GM19395 (cell line): ENCODE measurements around the gene LMLN.
"Not testable (repeated sequence)": the region's sequence is repeated elsewhere in the genome, so short reads cannot be mapped to it uniquely, and the experiment has no call there.

Experiments used
- ATAC-seq: cut with Tn5 transposase; IDR thresholded peaks from one replicate; pipeline ENCODE4 v1.9.1; 2021; ENCODE audit warnings: mild to moderate bottlenecking, moderate library complexity; ENCODE audit not compliant: unreplicated experiment

The LMLN gene, protein sequence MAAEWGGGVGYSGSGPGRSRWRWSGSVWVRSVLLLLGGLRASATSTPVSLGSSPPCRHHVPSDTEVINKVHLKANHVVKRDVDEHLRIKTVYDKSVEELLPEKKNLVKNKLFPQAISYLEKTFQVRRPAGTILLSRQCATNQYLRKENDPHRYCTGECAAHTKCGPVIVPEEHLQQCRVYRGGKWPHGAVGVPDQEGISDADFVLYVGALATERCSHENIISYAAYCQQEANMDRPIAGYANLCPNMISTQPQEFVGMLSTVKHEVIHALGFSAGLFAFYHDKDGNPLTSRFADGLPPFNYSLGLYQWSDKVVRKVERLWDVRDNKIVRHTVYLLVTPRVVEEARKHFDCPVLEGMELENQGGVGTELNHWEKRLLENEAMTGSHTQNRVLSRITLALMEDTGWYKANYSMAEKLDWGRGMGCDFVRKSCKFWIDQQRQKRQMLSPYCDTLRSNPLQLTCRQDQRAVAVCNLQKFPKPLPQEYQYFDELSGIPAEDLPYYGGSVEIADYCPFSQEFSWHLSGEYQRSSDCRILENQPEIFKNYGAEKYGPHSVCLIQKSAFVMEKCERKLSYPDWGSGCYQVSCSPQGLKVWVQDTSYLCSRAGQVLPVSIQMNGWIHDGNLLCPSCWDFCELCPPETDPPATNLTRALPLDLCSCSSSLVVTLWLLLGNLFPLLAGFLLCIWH

DNA sequence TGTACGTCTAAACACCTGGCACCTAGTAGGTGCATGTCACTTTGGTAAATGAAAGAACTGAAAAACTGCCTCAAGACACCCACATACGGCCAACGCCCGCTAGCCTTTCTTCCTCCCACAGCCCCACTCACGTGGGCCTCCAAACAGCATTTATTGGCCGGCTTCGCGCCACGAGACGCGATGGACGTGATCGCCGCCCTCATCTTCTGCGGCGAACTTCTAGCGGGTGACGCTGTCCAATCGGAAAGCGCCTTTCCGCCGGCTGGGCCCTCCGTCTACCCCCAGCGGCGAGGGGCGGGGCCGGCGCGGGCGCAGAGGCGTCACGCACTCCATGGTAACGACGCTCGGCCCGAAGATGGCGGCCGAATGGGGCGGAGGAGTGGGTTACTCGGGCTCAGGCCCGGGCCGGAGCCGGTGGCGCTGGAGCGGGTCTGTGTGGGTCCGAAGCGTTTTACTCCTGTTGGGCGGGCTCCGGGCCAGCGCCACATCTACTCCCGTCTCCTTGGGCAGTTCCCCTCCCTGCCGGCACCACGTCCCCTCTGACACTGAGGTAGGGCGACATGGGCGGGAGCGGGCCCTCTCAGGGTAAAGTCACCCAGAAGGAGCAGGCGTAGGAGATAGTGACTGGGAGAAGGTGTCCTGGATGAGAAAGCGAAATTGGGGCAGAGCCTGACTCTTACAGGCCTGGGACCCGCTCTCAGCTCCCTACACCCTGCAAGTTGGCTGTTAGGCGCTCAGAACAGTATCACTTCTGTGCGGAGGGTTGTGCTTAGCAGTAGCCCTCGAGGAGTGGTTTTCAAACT is at the start of gene LMLN:
LMLN (plus strand) TSS at position 327 of the 803 bp plus-strand sequence; CDS start at position 356, 29 bp downstream.
- ATAC-seq = peak; percentile 96

DNA sequence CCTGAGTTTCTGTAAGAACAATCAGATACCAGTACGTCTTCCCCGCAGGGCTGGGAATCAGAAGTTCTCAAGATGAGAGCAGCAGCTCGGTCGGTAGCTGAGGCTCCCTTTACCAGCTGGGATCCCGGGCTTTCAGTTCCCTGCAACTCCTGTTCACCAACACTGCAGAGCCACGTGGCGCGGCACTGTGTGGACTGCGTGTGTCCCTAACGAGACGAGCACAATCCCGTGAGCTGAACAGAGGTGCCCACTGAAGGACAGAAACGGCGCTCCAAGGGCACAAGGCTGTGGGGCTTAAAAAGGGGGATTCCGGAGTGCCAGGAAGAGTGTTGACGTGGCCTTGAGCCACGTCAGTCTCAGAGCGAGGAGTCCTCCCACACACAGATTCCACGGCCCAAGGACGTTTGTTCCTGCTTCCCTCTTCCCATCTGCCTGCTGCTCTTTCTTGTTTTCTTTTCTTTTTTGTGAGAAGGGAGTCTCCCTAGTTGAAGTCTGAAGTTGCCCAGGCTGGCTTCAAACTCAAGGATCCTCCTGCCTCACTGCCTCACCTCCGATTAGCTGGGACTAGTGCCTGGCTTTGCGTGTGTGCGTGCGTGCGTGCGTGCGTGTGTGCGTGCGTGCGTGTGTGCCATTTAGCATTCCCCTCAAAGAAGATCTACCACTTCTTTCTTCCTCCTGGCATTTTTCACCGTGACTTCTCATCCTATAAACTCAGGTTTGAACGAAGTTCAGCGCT is 47.1 kb upstream of the LMLN start:
- no peak for ATAC-seq

DNA sequence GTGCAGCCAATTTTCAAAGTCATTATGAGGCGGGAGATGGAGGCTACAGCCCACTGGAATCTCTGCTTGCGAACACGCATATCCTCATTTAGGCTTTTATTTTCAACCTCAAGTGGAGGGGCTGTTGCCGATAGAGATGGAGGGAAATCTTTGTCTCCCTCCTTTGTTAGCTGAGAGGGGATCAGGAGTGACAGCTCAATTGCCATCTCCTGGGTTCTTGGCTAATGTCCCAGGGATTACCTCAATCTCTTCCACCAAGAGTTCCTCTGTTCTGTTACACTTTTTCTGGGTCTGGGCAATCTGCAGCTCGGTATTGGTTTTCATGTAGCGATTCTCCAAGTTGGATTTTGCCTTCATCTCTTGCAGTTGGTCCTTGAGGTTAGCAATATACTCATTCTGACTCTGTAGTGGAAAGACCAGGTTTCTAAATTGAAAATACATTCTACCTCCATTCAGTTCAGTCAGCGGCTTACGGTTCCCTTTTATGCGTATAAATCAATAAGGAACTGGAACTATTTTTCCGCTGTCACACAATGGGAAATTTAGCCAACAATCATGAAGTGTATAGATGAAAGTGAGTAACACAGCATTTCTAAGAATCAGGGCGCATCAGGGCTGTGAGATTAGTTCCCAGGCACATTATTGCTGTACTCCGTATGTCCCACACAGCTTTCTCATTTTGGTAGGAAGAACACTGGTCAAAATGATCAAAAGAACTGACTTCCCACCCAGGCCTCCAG is 46.2 kb upstream of the LMLN start:
- ATAC-seq = no peak

DNA sequence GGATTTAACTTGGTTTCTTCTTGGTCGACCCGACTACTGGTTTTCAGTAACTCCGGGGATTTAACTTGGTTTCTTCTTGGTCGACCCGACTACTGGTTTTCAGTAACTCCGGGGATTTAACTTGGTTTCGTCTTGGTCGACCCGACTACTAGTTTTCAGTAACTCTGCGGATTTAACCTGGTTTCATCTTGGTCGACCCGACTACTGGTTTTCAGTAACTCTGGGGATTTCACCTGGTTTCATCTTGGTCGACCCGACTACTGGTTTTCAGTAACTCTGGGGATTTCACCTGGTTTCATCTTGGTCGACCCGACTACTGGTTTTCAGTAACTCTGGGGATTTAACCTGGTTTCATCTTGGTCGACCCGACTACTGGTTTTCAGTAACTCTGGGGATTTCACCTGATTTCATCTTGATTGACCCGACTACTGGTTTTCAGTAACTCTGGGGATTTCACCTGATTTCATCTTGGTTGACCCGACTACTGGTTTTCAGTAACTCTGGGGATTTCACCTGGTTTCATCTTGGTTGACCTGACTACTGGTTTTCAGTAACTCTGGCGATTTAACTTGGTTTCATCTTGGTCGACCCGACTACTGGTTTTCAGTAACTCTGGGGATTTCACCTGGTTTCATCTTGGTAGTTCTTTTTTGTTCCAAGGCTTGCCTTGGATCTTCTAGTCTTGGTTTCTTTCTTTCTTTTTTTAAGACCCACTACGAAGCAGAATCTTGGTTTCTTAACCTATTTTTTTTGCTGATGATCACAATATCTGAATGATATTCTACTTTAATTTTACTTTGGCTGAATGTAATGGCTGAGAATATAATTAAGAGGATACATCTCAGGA is 38.4 kb upstream of the LMLN start:
- not testable (repeated sequence) for ATAC-seq

DNA sequence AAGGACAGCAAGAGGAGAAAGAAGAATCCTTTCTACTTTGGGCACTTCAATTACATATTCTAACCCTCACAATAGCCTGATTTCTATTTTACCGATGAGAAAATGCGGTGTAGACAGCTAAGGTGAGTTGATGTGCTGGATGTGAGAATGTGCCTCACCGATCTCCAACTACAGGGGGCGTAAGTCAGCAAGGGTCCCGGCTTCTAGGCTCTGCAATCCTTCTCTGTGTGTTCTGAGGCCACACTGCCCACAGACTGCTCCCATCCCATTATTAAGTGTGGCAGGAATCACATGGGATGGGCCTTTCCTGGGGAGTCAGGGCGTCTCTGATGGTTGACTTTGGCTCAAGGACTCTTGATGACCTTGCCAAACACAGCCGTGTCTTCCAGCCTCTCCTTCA is 33.6 kb upstream of the LMLN start:
- ATAC-seq = no peak

DNA sequence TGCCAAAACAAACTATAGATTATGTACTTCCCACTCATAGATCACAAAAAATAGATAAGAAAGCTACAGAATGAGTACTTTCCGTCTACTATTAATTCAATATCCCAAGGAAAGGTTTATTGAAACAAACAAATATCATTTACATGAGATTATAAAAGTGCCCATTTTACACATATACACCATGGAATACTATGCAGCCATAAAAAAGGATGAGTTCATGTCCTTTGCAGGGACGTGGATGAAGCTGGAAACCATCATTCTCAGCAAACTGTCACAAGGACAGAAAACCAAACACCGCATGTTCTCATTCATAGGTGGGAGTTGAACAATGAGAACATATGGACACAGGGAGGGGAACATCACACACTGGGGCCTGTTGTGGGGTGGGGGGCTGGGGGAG is 32.4 kb upstream of the LMLN start:
- ATAC-seq = not testable (repeated sequence)

DNA sequence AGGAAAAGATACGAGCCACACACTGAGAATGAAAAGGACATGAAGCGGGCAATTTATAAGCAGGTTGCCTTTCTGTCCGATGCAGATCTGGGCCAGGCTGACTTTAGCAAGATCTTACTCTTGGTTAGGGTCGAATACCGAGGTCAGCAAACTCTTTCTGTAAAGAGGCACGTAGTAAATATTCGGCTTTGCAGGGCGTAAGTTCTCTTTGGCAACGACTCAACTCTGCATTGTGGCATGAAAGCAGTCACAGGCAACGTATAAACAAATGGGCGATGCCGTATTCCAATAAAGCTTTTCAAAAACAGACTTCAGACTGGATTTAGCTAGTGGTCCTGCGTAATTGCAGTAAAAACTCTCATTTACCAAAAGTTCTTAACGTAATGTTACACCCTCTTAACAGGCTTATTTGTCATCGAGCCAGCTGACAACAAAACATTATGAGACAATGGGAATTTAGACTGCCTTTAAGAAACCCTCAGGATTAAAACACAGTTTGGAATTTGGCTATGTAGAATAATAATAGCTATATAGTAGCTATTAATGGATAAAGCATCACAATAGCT is 23.1 kb upstream of the LMLN start:
- no peak for ATAC-seq

DNA sequence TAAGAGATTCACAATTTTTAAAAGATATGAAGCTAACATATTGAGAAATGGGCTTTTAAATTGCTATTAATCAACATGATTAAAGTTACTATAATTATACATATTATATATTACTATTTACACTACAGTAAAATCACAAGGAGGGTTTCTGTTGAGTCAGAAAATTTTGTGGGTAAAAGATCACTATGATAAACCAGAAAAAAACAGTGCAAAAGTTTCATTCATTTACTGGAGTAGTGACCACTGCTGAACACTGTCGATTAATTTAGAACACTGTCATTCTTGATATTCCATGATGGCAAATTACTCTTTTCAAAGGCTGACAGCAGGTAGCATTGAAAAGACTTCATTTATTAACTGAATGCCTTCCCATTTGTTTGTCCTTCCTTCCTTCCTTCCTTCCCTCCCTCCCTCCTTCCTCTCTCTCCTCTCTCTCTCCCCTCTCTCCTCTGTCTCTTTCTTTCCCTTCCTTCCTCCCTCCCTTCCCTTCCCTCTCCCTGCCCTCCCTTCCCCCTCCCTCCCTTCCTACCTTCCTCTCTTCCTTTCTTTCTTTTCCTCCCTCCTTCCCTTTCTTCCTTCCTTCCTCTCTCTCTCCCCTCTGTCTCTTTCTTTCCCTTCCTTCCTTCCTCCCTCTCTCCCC is 19.2 kb upstream of the LMLN start:
- no peak for ATAC-seq

DNA sequence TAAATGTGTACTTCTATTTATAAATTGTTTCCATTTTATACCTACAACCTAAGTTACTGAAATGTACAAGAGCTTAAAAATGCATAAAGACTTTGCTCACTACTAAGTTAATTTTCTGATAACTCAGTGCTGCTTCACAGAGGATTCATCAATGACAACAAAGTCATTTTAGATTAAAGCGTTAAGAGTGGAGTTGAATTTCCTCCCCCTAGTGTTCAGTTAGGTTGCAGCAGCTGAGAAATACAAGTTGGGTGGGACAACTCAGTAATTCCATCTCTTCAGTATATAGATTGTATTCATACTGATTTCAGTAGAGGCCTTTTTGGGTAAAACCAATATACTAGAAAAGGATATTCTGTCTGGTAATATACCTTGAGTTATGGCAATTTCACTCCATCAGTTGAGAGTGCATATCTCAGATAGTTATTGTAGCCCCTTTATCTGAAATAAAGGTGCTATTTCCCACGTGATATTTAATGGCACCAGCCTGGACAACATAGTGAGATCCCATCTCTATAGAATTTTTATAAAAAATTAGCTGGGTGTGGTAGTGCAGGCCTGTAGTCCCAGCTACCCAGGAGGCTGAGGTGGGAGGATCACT is 17.0 kb upstream of the LMLN start:
- no peak for ATAC-seq

DNA sequence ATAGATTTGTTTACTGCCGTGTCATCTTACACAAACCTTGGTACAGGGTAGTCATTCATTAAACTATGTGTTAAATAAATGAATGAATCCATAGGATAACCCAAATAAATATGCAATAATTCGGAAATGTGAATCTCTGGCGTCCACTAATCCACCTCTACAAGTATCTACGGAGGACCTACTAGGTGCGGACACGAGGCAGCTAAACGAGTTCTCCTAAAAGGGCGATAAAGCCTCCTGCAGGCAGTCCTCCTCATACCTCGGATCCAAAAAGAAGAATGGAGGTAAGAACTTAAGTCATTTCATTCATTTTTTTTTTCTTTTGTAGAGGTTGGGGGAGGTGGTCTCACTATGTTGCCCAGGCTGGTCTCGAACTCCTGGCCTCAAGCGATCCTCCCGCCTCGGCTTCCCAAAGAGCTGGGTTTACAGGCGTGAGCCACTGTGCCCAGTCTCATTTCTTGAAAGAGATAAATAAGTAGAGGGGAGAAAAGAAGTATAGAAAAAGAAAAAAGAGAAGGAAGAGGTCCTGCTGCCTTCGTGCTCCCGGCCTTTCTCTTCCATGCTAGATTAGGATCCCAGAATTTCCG is 10.7 kb upstream of the LMLN start:
- ATAC-seq = peak; percentile 1

DNA sequence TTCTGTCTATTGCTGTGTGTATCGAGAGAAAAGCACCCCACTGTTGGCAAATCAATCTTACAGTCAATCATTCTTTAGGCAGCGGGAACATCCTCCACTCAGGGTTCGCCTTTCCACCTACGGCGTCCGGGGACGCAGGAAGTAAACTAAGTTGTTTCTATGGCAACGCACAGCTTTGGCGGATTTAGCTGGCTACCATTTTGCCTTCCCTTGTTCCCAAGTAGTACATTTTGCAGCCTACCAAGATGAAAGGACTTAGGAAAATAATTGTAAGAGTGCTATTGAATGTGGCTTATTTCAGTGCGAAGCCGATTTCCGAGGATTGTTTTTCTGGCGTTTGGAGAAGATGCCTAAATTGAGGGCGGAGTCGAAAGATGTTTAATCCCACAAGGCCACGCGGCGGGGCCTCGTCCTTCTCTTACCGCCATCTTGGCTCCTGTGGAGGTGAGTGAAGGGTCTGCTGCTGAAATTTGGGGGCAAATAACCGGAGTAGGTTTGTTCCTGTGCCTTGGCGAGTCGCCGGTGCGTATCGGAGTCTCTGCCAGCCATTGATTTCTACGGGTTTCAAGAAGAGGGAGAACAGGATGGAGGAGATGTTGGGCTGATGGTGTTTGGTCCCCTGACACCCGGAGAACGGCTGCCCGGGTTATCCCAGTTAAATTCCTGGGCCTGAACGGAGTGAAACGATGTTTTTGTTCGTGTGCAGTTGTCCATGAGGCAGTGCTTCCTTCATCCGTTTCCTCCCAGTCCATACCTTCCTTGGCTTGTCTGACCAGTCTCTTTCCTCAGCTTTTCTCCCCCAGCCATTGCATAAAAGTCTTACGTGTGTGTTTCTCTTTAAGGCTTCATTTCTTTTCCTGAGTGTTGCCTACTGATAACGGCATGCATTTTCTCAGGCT is 10.0 kb upstream of the LMLN start, which contains the start of gene RPL35A:
RPL35A (plus strand) TSS at position 413 of the 899 bp plus-strand sequence. CDS start 778 bp downstream, outside the sequence.
- ATAC-seq = peak; percentile 91

DNA sequence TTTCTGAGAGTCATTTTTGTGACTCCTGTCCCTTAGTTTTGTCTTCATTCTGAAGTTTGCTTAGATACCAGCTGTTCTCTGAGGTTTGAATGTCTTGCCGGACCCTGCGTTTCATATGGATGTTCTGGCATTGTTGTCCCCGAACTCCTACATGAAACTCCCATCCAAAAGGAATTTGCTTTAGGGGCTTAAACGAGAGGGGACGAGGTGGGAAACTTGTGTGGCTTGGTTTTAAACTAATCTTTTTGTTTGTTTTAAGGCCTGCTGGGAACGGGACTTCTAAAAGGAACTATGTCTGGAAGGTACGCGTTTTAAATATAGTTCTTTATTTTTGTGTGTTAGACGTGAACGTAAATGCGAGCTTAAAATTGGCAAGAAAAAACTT is 9.3 kb upstream of the LMLN start:
- ATAC-seq = no peak

DNA sequence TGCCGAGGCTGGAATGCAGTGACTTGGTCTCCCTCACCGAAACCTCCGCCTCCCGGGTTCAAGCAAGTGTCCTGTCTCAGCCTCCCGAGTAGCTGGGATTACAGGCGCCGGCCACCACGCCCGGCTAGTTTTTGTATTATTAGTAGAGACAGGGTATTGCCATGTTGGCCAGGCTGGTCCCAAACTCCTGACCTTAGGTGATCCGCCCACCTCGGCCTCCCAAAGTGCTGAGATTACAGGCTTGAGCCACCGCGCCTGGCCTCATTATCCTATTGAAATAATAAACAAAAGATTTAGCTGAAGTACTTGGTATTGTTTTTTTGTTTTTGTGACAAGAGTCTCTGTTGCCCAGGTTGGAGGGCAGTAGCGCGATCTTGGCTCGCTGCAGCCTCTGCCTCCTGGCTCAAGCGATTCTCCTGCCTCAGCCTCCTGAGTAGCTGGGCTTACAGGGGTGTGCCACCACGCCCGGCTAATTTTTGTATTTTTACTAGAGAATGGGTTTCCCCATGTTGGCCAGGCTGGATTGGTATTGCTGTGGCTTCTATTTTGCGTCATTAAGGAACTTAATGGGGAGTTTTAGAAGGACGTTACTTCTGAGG is 8.5 kb upstream of the LMLN start:
- ATAC-seq = no peak

DNA sequence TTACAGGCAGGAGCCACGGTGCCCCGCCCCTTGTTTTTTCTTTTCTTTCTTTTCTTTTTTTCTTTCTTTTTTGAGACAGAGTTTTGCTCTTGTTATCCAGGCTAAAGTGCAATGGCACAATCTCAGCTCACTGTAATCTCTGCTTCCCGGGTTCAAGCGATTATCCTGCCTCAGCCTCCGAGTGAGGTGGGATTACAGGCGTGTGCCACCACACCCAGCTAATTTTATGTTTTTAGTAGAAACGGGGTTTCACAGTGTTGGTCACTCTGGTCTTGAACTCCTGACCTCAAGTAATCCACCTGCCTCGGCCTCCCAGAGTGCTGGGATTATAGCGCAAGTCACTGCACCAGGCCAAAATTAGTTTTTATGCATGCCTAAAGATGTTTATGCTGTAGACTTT is 7.6 kb upstream of the LMLN start:
- no peak for ATAC-seq

DNA sequence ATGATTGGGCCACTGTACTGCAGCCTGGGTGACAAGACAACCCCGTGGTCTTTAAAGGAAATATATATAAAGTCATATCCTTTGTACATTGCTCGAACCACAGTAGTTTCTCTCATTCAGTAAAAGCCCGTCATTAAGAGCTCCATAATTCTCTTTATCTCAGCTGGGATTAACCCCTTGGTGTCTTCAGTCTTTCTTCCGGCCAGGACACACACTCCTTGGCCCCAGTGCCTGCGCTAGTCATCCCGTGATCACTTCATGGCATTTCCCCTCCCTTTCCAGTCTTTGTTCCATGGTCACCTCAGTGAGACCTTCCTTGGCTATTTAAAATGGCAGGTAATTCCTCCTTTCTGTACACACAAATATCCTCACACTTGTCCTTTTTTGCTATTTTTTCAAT is 6.7 kb upstream of the LMLN start:
- ATAC-seq = no peak

DNA sequence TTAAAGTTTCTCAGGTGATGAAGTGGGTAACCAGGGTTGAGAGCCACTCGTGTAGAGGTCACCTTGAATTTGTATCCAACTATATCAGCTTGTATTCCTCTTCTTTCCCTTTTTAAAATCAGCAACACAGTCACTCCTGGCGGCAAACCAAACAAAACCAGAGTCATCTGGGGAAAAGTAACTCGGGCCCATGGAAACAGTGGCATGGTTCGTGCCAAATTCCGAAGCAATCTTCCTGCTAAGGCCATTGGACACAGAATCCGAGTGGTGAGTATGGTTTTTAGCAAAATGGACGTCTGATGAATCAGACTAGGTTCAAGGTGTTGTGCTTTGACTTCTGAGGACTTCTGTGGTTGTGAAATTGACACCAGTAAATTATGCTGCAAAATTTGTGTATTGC is 6.1 kb upstream of the LMLN start:
- ATAC-seq = no peak
